ENCODE data around the gene AMIGO3.
"Not testable (repeated sequence)": the region's sequence is repeated elsewhere in the genome, so short reads cannot be mapped to it uniquely, and the experiment has no call there.

The AMIGO3 gene, protein sequence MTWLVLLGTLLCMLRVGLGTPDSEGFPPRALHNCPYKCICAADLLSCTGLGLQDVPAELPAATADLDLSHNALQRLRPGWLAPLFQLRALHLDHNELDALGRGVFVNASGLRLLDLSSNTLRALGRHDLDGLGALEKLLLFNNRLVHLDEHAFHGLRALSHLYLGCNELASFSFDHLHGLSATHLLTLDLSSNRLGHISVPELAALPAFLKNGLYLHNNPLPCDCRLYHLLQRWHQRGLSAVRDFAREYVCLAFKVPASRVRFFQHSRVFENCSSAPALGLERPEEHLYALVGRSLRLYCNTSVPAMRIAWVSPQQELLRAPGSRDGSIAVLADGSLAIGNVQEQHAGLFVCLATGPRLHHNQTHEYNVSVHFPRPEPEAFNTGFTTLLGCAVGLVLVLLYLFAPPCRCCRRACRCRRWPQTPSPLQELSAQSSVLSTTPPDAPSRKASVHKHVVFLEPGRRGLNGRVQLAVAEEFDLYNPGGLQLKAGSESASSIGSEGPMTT

GRCh38 chr3:49719214-49719884, at the start of gene AMIGO3:
TSS of gene AMIGO3 (minus strand) at chr3:49719684. CDS start at chr3:49719465, 219 bp downstream.
- peak; percentile 92 for DNase-seq

GRCh38 chr3:49763981-49764380, 44.5 kb upstream of the AMIGO3 start:
- DNase-seq: no peak

- DNase-seq: peak; percentile 74
These were observed 42.2 kb upstream of the AMIGO3 start for GRCh38 chr3:49761661-49762060.

DNA sequence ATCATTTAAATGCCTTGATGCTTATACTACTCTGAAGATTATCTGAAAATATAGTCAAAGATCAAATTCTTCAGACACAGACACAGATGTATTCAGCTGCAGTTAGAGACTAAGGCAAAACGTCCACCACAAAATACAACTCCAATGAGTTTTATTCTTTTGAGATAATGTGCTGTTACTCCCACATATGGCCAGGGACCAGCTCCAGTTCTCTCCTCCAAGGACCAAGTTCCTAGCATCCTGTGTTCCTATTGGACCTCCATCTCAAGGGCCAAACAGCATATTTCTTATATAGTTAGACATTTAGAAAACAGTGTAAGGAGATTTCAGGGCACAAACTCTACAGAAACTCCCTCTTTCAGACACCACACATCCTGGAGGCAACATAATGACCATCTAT, 39.7 kb upstream of the AMIGO3 start:
- no peak for DNase-seq

DNA sequence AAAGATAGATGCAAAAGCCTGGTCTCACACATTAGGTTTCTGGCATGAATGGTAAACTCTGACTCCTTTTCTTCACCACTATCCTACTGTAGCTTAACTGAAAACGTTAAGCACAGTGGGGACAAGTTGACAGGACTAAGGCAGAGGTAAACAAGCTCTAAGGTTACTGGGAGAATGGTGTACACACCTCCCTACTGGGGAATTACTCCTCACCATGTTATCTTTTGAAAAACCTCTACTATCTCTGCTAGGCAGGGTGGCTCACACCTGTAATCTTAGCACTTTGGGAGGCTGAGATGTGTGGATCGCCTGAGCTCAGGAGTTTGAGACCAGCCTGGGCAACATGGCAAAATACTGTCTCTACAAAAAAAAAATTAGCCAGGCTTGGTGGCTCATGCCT, 37.7 kb upstream of the AMIGO3 start:
- DNase-seq: no peak

DNA sequence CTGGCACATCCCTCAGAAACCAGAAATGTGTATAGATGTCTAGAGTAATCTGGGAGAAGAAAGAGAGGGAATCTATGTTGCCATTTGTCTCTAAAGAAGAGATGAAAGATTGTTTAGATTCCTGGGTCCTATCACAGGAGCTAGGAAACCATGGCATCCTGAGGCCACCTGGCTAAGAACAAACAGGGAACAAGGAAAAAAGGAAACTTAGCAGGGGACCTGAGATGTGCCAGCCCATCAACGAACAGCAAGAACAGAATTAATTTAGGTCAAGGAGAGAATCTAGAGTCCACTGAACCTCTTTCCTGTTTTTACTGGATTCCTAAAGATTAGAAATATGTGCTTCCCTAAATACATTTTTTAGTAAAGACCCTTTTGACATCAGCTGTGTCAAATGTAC, 36.6 kb upstream of the AMIGO3 start:
- DNase-seq: no peak

DNA sequence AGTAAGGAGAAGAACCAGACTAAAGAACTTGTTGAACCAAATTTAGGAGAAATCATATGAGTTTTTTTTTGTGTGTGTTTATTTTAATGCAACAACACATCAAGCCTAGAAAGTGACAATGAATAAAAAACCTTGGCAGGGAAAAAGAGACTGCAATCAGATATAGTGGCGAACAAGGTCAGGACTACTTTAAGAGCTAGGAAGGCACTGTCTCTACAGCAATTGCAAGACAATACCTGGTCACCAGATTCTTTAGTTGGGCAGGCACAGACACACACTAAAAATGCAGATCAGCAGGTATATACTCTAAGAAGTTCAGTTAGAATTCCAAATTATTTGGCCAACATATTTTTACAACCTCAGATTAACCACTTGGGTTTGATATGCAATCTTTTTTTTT, 35.1 kb upstream of the AMIGO3 start:
- DNase-seq: no peak

DNA sequence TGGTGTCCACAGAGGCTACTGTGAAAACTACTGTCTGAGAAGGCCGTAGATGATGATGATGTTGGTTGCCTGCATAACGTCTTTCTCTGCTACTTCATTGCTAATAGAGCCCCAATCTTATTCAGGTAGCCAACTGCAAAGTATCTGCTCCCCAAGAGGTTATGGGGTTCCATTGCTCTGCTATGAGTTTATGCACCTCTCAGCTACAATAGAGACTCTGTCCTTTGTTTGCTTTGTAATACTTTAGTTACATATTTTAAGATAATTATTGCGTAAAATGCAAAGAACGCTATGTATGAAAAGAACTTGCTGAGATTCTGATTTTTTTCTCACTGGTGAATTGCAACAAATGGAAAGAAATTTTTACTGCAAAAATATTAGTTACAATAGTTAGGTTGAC, 32.0 kb upstream of the AMIGO3 start:
- no peak for DNase-seq

DNA sequence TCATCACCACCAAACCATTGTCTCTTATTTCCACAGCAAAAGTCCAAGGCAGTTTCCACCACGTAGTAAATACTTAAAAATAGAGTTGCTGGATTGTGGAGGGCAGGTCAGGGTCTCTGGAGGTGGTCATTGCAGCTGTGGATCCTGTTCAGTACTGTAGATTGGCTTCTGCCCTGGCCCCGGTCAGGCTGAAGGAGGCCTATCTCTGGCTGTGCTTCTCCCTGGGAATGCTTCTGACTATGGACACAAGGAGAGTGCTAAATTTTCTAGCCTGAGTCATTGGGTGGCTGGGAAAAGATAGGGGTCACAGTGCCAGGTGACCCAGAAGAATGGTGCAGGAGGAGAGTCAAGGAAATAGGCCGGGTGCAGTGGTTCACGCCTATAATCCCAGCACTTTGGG, 30.6 kb upstream of the AMIGO3 start:
- no peak for DNase-seq

DNA sequence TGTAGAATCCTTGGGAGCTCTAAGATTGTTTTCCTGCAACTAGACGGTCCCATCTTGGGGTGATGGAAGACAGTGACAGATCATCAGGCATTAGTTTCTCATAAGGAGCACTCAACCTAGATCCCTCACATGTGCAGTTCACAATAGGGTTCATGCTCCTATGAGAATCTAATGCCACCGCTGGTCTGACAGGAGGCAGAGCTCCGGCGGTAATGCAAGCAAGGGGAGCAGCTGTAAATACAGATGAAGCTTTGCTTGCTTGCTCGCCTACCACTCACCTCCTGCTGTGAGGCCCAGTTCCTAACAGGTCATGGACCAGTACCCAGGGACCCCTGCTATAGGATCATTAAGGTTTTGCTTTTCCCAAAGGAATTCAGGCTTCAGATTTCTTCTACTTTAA, 29.4 kb upstream of the AMIGO3 start:
- not testable (repeated sequence) for DNase-seq

DNA sequence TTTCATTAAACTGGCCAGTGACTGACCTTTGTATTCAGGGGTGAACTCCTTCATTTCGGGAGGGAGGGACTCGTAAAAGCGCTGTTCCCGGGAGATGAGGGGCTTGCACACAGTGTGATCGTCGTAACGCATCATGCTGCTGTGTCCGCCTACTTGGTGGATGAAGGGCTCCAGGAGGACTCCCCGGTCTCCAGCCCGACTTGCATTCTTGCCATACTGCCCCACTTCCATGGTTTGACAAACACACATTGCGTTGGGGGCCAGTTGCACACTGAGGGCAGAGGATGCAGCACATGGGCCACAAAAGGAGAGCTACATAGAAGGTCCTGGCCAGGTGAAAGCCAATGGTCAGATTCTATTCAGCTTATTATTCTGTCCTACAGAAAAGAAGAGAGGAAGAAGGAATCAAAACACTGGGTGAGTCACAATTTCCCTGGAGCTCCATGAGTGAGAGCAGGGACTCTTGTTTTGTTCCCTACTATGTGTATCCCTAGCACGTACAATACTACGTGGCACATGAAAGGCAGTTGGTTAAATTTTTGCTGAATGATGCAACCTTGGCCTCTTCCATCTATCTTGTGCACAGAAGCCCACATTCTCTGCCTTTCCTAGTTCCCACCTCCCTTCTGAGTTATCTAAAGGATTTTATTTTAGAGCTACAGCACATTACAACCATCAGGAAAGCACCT, 28.5 kb upstream of the AMIGO3 start:
- DNase-seq: no peak

GRCh38 chr3:49745986-49746385, 26.5 kb upstream of the AMIGO3 start:
- DNase-seq: no peak

DNA sequence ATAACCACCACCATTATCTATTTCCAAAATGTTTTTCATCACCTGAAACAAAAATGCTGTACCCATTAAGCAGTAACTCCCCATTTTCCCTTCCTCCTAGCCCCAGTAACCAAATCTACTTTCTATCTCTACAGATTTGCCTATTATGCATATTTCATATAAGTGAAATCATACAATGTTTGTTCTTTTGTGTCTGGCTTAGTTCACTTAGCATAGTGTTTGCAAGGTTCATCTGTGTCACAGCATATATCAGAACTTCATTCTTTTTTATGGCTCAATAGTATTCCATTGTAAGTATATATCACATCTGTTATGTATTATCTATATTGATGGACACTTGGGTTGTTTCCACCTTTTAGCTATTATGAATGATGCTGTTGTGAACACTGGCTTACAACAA, 20.9 kb upstream of the AMIGO3 start:
- no peak for DNase-seq

DNA sequence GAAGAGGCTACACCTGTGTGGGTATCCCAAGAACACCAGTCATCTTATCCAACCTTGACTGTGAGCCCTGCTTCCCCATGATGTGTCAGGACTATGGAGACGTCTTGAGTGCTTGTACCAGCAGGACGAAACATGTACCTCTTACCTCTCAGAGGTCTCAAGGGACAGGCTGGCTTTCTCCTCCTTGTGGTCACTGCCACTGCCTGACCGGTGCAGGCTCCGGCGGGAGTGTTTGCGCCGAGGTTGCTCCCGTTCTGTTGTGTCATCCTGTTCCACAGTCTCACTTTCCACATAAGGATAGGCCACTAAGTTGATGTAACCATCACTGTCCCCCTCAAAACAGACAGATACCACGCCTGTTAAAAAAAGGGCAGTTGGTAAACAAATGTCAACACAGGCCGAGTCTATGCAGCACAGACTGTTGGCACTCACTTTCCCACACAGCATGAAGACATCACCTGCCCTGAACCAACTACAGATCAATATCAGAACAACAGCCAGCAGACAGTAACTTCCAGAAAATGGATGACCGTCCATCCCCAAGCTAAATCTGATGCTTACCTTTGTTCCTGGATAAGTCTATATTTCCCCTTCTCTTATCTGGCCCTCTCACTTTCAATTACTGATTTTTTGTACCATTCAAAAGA, 18.7 kb upstream of the AMIGO3 start:
- DNase-seq: no peak

GRCh38 chr3:49734752-49735151, 15.3 kb upstream of the AMIGO3 start:
- DNase-seq: no peak

DNA sequence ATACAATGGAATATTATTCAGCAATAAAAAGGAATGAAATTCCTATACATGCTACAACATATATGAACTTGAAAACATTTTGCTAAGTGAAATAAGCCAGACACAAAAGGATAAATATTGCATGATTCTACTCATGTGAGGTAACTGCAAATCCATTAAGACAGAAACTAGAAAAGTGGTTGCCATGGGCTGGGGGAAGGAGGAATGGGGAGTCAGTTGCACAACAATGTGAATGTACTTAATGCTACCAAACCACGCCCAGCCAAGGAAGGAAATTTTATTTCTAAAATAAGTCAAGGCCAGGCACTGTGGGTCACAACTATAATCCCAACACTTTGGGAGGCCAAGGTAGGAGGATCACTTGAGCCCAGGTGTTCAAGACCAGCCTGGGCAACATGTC, 14.1 kb upstream of the AMIGO3 start:
- peak; percentile 80 for DNase-seq

- DNase-seq: no peak
These were observed 13.1 kb upstream of the AMIGO3 start for GRCh38 chr3:49732597-49732996.

DNA sequence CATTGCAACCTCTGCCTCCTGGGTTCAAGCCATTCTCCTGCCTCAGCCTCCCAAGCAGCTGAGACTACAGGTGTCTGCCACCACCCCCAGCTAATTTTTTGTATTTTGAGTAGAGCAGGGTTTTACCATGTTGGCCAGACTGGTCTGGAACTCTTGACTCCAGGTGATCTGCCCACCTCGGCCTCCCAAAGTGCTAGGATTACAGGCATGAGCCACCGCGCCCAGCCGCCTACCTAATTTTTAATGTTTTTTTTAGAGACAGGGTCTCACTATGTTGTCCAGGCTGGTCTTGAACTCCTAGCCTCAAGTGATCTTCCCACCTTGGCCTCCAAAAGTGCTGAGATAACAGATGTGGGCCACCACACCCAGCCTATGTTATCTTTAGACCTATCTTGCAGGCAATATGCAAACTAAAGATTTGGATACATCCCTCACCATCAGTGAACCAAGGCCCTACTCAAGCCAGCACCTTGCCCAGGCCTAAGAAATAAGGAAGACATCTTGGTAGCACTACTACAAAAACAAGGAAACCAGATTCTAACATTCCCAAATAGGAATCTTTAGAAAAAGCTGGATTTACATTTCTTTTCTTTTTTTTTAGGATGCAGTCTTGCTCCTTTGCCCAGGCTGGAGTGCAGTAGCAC, 10.6 kb upstream of the AMIGO3 start:
- DNase-seq: no peak

- DNase-seq: no peak
These were observed 8.5 kb upstream of the AMIGO3 start for GRCh38 chr3:49727924-49728361.

DNA sequence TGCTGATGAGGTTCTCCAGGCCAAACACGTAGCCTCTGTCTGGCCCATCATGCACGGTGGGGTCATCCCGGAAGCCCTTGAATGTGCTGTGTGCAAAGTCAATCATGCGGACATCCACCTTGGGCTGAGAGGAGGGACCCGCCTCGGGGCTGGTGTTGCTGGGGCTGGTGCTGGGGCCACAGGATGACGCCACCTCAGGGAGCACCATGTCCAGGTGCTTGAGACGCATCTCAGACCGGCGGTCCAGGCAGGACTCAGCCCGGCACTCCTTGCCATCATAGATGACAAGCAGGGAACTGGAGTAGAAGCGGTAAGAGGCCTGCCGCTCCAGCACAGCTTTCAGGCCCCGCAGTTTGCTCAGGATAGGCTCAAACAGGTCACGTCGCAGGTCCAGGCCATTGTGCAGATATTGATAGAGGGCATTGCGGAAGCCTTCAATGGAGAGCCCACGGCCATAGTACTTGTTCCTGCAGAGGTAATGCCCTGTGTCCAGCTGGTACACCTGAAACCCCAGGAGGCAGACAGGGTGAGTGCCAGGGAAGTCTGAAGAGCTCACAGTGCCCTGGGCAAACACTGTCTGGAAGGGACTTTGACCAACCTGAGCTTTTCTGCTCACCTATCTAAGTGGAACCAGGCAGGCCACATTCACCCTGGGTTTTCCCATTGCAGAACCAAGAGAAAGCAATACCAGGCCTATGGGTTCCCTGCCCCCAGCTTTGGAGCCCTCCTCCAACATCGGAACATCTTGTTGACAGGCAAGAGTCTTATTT, 7.9 kb upstream of the AMIGO3 start:
- no peak for DNase-seq

- no peak for DNase-seq
These were observed 6.6 kb upstream of the AMIGO3 start for GRCh38 chr3:49725906-49726681.
